Esophagus (tissue), 2 donors: ENCODE data around the gene TUBAL3. TPM values are rescaled to one million over a fixed set of nuclear protein-coding genes. Genes with fewer than 3 reads are reported as not detected.

Experiments
- H3K27ac ChIP-seq, 2 donors: one replicate each; pipeline ENCODE4 v1.5.1; 2013; ENCODE audit warnings: low read depth in 2 of 2, mild to moderate bottlenecking in 2 of 2, inconsistent platforms in 1 of 2, low read length in 1 of 2, moderate library complexity in 1 of 2
- H3K27me3 ChIP-seq, 2 donors: one replicate each; pipeline ENCODE4 v1.6.1; 2013; ENCODE audit warnings: low read length in 2 of 2, control low read depth in 1 of 2, mild to moderate bottlenecking in 1 of 2; ENCODE audit not compliant: insufficient read depth in 2 of 2, control insufficient read depth in 1 of 2
- H3K36me3 ChIP-seq, 2 donors: one replicate each; pipeline ENCODE4 v1.6.1; 2013; ENCODE audit warnings: low read length in 1 of 2; ENCODE audit not compliant: control insufficient read depth in 2 of 2, insufficient read depth in 2 of 2
- H3K4me1 ChIP-seq, 2 donors: one replicate each; pipeline ENCODE4 v1.6.1; 2013; ENCODE audit warnings: low read length in 1 of 2; ENCODE audit not compliant: control insufficient read depth in 2 of 2, insufficient read depth in 2 of 2
- H3K4me3 ChIP-seq, 2 donors: one replicate each; pipeline ENCODE4 v1.5.1; 2013; ENCODE audit warnings: low read length in 2 of 2, mild to moderate bottlenecking in 2 of 2, low read depth in 1 of 2, moderate library complexity in 1 of 2
- H3K9me3 ChIP-seq, 2 donors: one replicate each; pipeline ENCODE4 v1.6.1; 2013; ENCODE audit warnings: mild to moderate bottlenecking in 2 of 2, low read depth in 1 of 2, low read length in 1 of 2, moderate library complexity in 1 of 2; ENCODE audit not compliant: control insufficient read depth in 2 of 2, insufficient read depth in 1 of 2
- WGBS, 2 donors: extraction: QIAGEN DNeasy Blood & Tissue Kit; methylation state at CpG; one replicate each; pipeline ENCODE4 v1.1.7; 2013; 5-methylcytosine and 5-hydroxymethylcytosine counted together
- polyA plus RNA-seq, 2 donors: library from polyadenylated mRNA; stranded (reverse); fragments of 200-250 nt; gene quantifications; one replicate each; pipeline ENCODE4 v1.2.3, GENCODE V29; 2013
- donor health status: healthy with polysubstance abuse.
- donor health status: Bipolar disorder and iron deficiency.

The TUBAL3 gene
- polyA plus RNA-seq, 2 donors, result 0.05 to 0.20 TPM

GRCh38 chr10:5446390-5446926 lies 41.8 kb upstream of the TUBAL3 start:
- Histone ChIP-seq H3K4me1 (no peaks in the 10 kb centered on the region), H3K27me3 (no peaks in the 10 kb centered on the region), H3K36me3 (no peaks in the 10 kb centered on the region), H3K9me3 (no peaks in the 10 kb centered on the region), H3K27ac (peak overlapping the region; percentile 60 to 95), H3K4me3 (peak overlapping the region; percentile 57 to 94)
- 9 to 13% methylated on average over 23 of the region's 23 CpGs for WGBS, 2 donors

GRCh38 chr10:5445006-5445405 lies 40.4 kb upstream of the TUBAL3 start:
- Histone ChIP-seq H3K27me3 (no peaks in the 10 kb centered on the region), H3K9me3 (no peaks in the 10 kb centered on the region), H3K4me3 (no peak overlapping the region), H3K36me3 (no peaks in the 10 kb centered on the region), H3K4me1 (no peaks in the 10 kb centered on the region), H3K27ac (no peak overlapping the region)
- 72 to 77% methylated on average over 5 of the region's 5 CpGs for WGBS, 2 donors

- Histone ChIP-seq H3K9me3 (no peaks in the 10 kb centered on the region), H3K4me3 (no peak overlapping the region), H3K27ac (no peak overlapping the region), H3K27me3 (no peaks in the 10 kb centered on the region), H3K36me3 (no peaks in the 10 kb centered on the region), H3K4me1 (no peaks in the 10 kb centered on the region)
- WGBS, 2 donors, result 75 to 76% methylated on average over 1 of the region's 1 CpG
Observed at GRCh38 chr10:5443429-5443828, 38.8 kb upstream of the TUBAL3 start.

GRCh38 chr10:5442990-5443370 lies 38.4 kb upstream of the TUBAL3 start:
- Histone ChIP-seq H3K4me1 (no peaks in the 10 kb centered on the region), H3K4me3 (no peak overlapping the region), H3K27ac (no peak overlapping the region), H3K9me3 (no peaks in the 10 kb centered on the region), H3K27me3 (no peaks in the 10 kb centered on the region), H3K36me3 (no peaks in the 10 kb centered on the region)
- 61 to 87% methylated on average over 1 of the region's 1 CpG for WGBS, 2 donors

GRCh38 chr10:5442065-5442989 lies 37.7 kb upstream of the TUBAL3 start:
- Histone ChIP-seq H3K27ac (no peak overlapping the region), H3K27me3 (no peaks in the 10 kb centered on the region), H3K4me3 (no peak overlapping the region), H3K36me3 (no peaks in the 10 kb centered on the region), H3K4me1 (no peaks in the 10 kb centered on the region), H3K9me3 (no peaks in the 10 kb centered on the region)
- 63 to 66% methylated on average over 9 of the region's 9 CpGs for WGBS, 2 donors

GRCh38 chr10:5441106-5441505 lies 36.5 kb upstream of the TUBAL3 start:
- Histone ChIP-seq H3K36me3 (no peaks in the 10 kb centered on the region), H3K4me1 (no peaks in the 10 kb centered on the region), H3K9me3 (no peaks in the 10 kb centered on the region), H3K27ac (no peak overlapping the region), H3K4me3 (no peak overlapping the region), H3K27me3 (no peaks in the 10 kb centered on the region)
- WGBS, 2 donors, result 91 to 92% methylated on average over 4 of the region's 4 CpGs

GRCh38 chr10:5440206-5440605 lies 35.6 kb upstream of the TUBAL3 start:
- Histone ChIP-seq H3K4me1 (no peaks in the 10 kb centered on the region), H3K4me3 (no peak overlapping the region), H3K27ac (no peak overlapping the region), H3K27me3 (no peaks in the 10 kb centered on the region), H3K36me3 (no peaks in the 10 kb centered on the region), H3K9me3 (no peaks in the 10 kb centered on the region)
- WGBS, 2 donors, result 96 to 98% methylated on average over 2 of the region's 2 CpGs

GRCh38 chr10:5435328-5435727 lies 30.7 kb upstream of the TUBAL3 start:
- Histone ChIP-seq H3K4me3 (no peak overlapping the region), H3K4me1 (no peaks in the 10 kb centered on the region), H3K9me3 (no peaks in the 10 kb centered on the region), H3K27me3 (no peaks in the 10 kb centered on the region), H3K27ac (no peak overlapping the region), H3K36me3 (no peaks in the 10 kb centered on the region)
- WGBS, 2 donors, result 87 to 96% methylated on average over 3 of the region's 3 CpGs

GRCh38 chr10:5434017-5434753 lies 29.6 kb upstream of the TUBAL3 start:
- Histone ChIP-seq H3K4me1 (no peaks in the 10 kb centered on the region), H3K4me3 (no peak overlapping the region), H3K36me3 (no peaks in the 10 kb centered on the region), H3K9me3 (no peaks in the 10 kb centered on the region), H3K27ac (no peak overlapping the region), H3K27me3 (no peaks in the 10 kb centered on the region)
- 43 to 45% methylated on average over 3 of the region's 3 CpGs for WGBS, 2 donors
